Peyer's patch (tissue), 4 donors: ENCODE results near the gene CFAP73.

Experiments used
- CTCF ChIP-seq, 6 experiments: fragments of 450-650 bp in 4 of 6; fragments of 200-600 bp in 2 of 6; sonication (generic) in 1 of 6; IDR thresholded peaks; one replicate each; pipeline ENCODE4 v1.5.1; 2017 to 2019; ENCODE audit warnings: antibody characterized with exemption in 6 of 6, mild to moderate bottlenecking in 3 of 6, moderate library complexity in 1 of 6
- POLR2A ChIP-seq, 2 donors: fragments of 450-650 bp; IDR thresholded peaks; one replicate each; pipeline ENCODE4 v1.5.1; 2017; ENCODE audit warnings: antibody characterized with exemption in 2 of 2, mild to moderate bottlenecking in 2 of 2, moderate library complexity in 2 of 2

- TF ChIP-seq CTCF (IDR thresholded peaks at IDR 0.05) (no peak), POLR2A (IDR thresholded peaks at IDR 0.05) (no peak)
These were observed 21.7 kb upstream of the CFAP73 start for GRCh38 chr12:113127791-113128199.
